GM19023 (cell line): ENCODE results near the gene RAD51B.
A peak's percentile ranks its signal among the peaks of the same experiment; 100 is the strongest.
"Not testable (repeated sequence)": the region's sequence is repeated elsewhere in the genome, so short reads cannot be mapped to it uniquely, and the experiment has no call there.

Source experiments
- ATAC-seq: cut with Tn5 transposase; IDR thresholded peaks from one replicate; pipeline ENCODE4 v1.9.1; 2021; ENCODE audit warnings: mild to moderate bottlenecking, moderate library complexity; ENCODE audit not compliant: unreplicated experiment

Gene RAD51B

DNA sequence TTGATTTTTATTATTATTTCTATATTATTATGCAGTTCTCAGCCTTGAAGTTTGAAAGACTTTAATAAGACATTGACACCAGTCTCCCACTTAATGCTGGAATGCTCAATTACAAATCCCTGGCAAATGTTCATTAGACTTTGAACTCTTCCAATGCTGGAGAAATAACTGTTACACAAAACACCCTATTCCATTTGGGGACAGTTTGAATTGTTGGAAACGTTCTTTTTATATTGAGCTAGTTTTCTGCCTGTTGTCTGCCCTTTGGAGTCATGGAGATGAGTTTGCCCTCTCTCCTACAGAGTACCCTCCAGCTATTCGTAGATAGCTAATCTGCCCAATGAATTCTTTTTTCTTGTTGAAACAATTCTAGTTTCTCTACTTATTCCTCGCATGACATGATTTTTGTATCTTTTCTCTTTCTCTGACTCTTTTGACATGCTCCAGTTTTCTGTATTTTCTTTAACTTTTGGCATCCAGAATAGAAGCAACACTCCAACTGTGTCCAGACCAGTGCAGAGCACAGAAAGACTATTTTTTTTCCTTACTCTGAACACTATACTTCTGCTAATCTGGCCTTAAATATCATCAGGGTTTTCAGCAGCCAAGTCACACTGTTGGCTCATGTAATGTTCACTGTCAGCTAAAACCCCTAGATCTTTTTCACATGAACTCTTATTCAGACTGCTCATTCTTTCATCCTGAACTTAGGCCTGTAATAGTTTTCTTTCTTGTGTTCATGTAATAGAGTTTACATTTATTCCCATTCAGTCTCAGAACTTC is 379.3 kb downstream of the RAD51B start:
- ATAC-seq: no peak

DNA sequence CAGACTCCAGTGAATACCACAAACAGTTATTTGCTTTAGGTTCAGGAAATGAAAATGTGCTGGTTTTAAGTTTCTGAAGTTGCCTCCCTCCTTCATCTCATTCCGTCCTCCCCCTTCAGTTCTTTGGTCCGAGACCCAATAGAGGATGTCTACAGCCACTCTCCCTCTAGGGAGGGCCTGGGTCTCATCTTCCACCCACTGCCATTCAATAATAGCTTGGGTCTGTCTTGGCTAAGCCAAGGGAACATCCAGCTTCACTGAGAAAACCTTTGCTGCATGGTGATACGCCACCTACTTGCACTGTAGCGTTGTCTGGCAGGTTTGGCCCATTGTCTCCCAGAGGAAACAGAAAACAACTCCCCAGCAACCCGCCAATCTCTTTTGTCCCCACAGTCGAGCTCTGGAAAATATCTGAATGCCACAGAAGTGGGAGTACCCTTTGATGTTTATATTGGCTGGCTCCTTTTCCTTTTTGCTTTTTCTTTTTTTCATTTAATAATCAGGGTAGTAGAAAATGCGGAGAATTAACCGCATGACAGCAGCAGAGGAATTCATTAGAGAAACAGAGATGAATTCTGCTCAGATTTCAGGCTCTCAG is 380.1 kb downstream of the RAD51B start:
- no peak for ATAC-seq

DNA sequence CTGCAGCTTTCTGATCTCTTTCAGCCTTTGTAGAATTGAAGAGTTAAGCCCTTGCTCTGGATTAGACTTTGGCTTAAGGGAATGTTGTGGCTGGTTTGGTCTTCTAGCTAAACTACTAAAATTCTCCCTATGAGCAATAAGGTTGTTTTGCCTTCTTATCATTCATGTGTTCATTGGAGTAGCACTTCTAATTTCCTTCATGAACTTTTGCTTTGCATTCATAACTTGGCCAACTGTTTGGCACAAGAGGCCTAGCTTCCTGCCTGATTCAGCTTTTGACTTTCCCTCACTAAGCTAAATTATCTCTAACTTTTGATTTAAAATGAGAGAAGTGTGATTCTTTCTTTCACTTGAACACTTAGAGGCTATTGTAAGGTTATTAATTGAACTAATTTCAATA is 384.3 kb downstream of the RAD51B start:
- no peak for ATAC-seq

DNA sequence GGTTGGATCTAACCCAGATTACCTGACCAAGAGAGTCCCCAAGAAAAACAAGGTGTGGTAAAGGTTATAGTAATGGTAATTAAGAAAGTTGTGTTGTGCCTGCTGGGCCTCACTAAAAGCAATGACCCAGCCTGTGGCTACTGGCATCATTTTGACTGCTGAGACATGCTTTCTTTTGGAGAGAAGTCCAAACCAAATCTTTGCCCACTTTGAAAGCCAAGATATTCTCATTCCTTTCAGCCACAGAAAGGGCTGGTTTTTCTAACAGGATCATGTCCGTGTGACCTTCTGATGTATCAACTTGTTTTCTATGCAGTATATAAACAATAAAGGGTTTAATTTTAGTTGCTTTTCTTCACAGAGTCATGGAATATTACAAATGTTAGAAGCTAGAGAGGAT is 388.6 kb downstream of the RAD51B start:
- no peak for ATAC-seq

DNA sequence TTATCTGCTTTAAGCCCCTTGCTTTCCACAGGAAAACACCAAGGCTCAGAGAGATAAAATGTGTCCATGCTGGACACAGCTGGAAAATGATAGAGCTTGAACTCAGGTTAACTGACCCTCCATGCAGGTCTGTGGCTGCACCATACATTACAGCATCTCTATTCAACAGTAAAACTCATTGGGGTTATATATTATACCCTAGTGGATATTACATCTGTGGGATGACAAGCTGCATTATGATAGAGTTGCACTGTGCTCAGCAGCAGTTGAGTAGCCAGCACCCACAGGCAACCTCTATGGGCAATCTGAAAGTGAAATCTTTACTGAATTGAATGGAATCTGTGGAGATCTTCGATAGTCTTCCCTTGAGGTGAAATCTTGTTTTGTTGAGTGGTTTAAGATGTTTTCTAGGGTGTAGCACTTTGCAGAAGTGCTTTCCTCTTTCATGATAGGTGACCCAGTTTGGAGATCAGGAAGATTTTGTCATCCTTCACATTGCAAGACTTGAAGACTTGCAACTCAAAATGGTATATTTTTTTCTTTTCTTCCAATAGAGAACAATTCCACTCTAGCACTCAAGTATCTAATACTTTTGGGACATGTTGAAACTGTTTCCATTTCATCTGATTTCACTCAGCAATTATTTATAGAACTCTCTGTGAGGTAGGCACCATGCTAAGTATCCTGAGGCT is 389.2 kb downstream of the RAD51B start:
- ATAC-seq: no peak

DNA sequence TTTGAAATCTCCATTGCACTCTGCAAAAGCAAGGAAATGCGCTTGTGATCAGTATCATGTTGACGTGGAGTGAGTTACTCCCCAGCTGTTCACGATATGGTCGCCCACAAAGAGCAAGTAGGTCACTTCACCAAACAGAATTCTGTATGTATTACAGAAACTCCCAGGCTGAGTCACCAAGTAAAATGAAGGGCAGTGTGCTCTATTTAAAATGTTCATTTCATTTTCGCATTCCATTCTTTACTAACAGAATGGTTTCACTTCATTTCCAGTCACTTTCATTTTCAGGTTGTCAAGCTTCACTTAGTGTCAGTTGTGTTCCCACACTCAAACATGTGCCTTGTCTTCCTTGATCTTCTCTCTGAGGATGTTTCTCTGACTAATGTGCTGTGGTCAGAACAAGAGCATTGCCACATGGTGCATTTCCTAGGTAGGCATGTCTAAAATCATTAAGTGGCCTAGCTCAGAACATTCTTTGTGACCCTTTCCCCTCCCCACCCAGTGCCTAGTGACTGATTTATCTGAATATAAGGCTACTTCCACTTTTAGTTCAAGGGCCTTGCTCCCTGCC is 391.2 kb downstream of the RAD51B start:
- ATAC-seq: peak; percentile 97

DNA sequence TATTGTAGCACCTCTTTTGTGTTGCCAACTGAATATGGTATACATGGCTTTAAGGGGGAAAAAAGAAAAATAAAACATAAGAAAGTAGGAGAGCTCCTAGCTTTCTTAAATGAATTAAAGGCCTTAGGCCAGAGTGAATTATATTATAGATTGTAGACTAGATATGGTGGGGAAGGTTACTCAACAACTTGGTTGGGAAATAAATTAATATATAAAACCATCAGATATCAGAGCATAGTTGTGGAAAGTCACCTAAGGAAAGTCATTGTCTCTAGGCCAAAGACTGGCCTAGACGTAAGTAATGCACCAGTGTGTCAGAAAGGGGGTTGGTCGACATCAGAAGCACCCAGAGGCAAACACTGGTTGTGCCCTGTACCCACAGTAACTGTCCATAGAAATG is 391.8 kb downstream of the RAD51B start:
- ATAC-seq: no peak

DNA sequence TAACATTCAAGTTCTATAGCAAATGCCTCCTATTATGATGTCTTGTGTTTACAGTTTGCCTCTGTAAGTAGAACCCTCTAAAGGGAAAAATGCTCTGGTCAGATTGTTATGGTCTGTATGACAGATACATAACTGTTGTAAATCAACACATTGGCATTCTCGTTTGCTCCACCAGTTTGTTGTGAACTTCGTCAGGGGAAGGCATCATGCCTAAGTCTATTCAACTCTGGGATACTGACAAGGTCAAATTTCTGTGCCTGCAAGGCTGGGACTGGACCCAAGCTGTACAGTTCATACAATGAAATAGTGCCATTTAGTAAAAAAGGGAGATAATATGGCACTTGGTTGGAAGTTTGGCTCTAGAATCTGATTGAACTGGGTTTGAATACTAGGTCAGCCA is 392.3 kb downstream of the RAD51B start:
- no peak for ATAC-seq

DNA sequence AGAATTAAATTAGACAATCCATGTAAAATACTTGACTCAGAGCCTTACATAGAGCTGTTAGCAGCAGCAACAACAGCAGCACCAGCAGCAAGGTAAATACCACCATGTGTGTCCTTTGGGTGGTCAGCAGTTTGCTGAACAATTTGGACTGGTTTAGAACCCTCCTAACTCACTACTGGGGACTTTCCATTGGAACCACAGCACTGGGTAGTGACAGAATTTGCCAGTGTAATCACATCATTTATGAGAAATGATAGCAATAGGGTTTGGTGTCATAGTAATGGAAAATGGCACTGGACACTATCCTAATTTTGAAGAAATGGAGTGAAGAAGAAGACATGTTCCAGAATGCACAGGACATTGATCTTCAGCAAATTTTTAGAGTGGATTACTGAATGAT is 392.8 kb downstream of the RAD51B start:
- no peak for ATAC-seq

DNA sequence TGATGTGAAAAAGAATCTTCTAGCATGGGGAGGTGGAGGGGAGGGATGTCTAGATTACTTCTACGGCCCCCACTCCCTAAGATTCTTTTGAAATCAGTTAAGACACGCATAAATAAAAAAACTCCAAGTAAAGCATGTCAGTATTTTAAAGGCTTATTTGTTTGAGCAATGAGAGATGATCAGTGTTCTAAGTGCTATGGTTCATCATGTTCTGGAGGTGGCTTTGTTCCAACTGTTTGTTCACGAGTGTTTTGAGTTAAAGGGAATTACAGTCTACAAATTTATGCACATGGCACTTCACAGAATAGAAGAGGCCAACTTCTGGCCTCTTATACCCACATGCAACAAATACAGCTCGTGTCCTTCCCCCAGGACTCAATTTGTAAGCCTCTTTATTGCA is 394.9 kb downstream of the RAD51B start:
- ATAC-seq: no peak

DNA sequence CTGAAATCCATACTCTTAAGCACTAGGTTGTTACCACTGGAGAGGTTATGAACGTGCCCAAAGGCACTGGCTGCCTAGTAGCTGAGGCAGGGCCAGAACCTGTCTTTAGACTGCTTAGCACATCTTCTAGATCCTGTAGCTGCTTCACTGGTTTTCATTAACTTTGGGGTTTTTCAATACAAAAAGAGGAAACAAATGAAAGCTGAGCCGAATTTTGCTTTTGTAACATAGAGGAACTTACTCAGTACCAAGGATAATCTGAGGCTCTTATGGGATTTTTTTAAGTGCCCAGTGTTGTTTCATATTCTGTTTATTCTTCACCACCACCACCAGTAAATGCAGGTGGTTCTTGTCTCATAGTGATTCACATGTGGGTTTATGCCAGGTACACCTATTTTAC is 396.1 kb downstream of the RAD51B start:
- ATAC-seq: no peak

DNA sequence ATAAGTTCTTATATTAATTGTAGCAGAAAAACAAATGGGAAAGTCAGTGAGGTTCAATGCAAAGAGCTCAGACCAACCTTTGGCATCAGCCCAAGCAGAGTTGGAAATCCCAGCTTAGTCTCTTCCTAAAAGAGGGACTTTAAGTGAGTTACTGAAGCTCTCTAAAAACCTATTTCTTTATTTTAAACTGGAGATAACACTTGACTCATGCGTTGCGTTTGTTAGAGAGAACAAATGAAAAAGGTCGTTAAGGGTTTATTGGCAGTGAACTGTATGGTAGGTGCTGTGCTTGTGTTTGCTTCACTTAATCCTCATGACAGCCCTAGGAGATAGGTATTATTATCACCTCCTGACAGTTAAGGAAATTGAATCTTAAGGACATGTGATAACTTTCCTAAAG is 396.5 kb downstream of the RAD51B start:
- ATAC-seq: no peak

DNA sequence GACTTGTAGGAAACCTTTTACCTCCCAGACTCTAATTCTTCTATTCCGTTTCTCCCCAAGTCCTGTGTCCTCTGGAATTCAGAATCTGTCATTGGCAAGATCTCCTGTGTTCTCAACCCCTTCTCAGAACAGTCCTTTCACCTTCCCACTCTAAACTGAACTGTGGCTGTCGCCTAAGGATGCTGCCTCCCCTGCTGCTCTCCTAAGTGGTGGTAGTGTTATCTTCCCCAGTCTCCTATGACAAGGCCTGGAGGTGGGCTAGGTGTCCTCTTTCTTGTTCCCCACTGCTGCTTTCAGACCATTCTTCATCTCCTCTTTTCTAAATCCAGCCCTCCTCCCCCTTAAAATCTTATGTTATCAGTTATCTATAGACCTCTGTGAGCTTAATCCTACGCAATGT is 397.4 kb downstream of the RAD51B start:
- ATAC-seq: no peak

DNA sequence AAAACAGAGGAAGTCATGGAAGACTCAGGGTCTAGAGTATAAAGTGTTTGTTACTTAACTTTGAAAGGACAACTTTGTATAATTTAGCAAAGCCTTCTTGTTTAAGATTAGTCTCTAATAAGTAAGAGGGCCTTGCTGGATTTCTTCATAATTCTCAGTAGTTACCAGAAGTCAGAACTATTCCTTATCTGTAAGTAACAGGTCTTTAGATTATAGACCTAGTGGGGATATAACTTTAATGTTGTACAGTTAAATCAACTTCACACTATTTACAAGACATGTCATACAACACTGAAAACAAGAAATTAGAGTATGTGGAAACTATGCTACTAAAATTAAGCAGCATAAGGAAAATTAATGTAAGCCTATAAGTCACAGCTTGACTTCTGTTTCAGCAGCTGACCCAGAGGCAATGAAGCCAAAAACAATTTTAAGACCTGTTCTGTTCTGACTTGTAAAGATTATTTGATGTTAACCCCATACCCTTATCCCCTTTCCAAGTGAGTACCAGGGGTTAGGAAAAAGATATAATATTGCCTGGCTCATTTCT is 398.3 kb downstream of the RAD51B start:
- no peak for ATAC-seq

DNA sequence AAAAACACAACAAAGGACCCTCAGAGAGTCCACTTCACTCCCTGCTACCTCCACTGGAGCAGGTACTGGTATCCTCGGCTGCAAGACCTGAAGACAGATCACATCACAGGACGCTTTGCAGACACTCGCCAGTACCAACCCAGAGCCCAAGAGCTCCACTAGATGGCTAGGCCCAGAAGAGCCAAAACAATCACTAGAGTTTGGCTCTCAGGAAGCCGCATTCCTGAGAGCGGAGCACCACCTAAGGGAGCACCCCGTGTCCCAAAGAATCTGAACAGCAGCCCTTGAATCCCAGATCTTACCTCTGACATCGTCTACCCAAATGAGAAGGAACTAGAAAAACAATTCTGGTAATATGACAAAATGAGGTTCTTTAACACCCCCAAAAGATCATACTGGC is 399.8 kb downstream of the RAD51B start:
- no peak for ATAC-seq

DNA sequence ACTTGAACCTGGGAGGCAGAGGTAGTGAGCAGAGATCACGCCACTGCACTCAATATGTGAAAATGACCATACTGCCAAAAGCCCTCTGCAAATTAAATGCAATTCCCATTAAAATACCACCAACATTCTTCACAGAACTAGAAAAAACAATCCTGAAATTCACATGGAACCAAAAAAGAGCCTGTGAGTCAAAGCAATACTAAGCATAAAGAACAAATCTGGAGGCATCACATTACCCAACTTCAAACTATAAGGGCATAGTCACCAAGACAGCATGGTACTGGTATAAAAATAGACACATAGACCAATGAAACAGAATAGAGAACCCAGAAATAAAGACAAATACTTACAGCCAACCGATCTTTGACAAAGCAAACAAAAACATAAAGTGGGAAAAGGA is 401.5 kb downstream of the RAD51B start:
- not testable (repeated sequence) for ATAC-seq

DNA sequence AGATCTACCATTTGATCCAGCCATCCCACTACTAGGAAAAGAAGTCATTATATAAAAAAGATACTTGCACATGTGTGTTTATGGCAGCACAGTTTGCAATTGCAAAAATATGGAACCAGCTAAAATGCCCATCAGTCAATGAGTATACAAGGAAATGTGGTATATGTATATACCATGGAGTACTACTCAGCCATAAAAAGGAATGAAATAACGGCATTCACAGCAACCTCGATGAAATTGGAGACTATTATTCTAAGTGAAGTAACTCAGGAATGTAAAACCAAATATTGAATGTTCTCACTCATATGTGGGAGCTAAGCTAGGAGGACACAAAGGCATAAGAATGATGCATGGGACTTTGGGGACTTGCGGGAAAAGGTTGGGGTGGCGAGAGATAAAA is 402.6 kb downstream of the RAD51B start:
- no peak for ATAC-seq

DNA sequence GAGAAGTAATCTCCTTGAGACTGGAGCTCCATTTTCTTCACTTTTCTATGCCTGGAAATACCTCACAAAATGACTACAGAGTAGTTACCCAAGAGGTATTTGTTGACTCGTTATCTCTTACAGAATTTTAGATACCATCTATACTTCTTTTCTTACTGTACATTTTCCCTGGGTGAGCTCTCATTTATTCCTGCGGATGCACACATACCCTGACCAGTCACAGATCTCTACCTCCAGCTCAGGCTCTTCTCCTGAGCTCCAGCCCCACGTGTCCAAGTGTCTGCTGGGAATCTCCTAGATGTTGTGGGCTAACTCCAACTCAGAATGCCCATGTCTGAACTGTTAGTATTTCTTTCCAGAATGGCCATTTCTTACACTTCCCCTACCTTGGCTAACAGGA is 403.1 kb downstream of the RAD51B start:
- no peak for ATAC-seq

DNA sequence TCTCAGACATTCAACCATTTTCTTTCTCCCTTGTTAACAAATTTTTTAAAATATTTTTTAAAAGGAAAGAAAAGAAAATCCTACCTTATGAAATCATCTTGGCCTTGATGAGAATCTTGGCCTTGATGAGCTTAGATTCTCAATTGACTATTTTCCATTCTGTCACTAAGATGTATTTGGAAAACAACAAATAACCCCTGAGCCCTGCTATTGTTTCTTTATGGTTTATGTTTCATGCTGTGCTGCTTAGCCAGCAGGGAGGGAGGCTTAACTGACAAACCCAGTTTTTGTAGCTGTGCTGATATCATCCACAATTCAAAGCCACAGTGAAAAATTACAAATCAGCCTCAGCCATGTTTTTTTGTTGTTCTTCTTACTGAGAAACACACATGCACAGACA is 404.1 kb downstream of the RAD51B start:
- no peak for ATAC-seq

DNA sequence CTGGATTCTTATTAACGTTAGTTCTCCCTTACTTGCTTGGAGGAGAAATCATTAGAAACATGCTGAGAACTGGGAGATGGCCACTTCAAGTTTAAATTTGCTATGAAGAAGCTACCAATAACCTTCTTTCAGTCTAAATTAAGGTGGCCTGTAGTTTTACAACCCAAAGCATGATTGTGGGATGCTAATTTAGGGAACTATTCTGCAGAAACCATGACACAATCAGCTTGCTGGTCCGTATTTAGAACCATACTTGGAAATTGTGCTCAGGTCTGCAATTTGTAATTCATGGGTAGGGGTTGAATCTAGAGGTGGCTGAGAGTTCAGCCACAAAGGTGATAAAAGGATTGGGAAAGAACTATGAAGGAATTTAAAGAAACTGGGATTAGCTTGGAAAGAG is 405.7 kb downstream of the RAD51B start:
- ATAC-seq: no peak

DNA sequence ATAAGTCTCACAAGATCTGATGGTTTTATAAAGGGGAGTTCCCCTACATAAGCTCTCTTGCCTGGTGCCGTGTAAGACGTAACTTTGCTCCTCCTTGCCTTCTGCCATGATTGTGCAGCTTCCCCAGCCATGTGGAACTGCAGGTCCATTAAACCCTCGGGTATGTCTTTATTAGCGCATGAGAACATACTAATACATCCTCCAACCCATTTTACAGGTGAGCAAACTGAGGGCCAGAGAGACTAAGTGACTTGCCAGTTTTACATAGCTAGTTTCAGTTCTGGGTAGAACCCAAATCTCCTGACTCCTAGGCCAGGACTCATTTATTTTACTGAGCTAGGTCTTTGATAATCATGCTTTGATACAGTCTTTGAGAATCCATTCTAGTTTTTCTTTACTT is 406.9 kb downstream of the RAD51B start:
- ATAC-seq: no peak

DNA sequence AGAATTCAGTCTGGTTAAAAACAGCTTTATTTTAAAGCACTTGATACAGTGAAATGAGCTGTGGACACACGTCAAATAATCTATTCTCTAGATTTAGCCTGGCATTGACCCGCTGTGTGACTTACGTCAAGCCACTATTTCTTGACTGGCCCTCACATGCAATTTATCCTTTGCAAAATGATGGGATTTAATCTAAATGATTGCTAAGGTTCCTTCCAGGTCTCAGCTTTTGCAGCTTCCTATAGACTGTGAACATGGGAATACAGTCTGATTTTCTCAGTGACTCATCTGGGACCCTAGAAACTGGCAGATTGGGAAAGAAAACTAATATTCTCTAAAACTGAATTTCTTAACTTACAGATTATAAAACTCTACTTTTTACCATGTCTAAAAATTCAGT is 409.1 kb downstream of the RAD51B start:
- ATAC-seq: no peak
